Brain microvascular endothelial cell (primary cell): Measurements from ENCODE around the gene EPSTI1.
"Not testable (repeated sequence)": the region's sequence is repeated elsewhere in the genome, so short reads cannot be mapped to it uniquely, and the experiment has no call there.

Experiments used
- DNase-seq: peaks from one replicate; pipeline ENCODE4 v3.0.0-alpha.2; 2020
- H3K27ac ChIP-seq: fragments of 250-450 bp; sonication (Bioruptor Pico); 2 replicates; pipeline ENCODE4 v1.5.1; 2020; ENCODE audit warnings: mild to moderate bottlenecking, moderate library complexity
- H3K27me3 ChIP-seq: fragments of 250-450 bp; sonication (Bioruptor Pico); replicated peaks from 2 replicates; pipeline ENCODE4 v1.5.1; 2020; ENCODE audit warnings: mild to moderate bottlenecking
- H3K36me3 ChIP-seq: fragments of 250-450 bp; sonication (Bioruptor Pico); replicated peaks from 2 replicates; pipeline ENCODE4 v1.5.1; 2020; ENCODE audit warnings: mild to moderate bottlenecking
- H3K4me3 ChIP-seq: 2 replicates; pipeline ENCODE4 v1.5.1; 2011; ENCODE audit warnings: low read depth, mild to moderate bottlenecking, control low read depth, low read length, moderate library complexity
- CTCF ChIP-seq: IDR thresholded peaks from 2 replicates; pipeline ENCODE4 v1.5.1; 2011; ENCODE audit warnings: low read depth, mild to moderate bottlenecking, moderate library complexity, low read length, control low read depth, inconsistent platforms; ENCODE audit errors: missing control alignments
- in situ Hi-C: cut with HindIII; loops from 2 replicates; pipeline ENCODE4 v1.10.0; 2017; ENCODE audit warnings: low sequenced_read_pairs, low pct_ligation_motif_present

The EPSTI1 gene

DNA sequence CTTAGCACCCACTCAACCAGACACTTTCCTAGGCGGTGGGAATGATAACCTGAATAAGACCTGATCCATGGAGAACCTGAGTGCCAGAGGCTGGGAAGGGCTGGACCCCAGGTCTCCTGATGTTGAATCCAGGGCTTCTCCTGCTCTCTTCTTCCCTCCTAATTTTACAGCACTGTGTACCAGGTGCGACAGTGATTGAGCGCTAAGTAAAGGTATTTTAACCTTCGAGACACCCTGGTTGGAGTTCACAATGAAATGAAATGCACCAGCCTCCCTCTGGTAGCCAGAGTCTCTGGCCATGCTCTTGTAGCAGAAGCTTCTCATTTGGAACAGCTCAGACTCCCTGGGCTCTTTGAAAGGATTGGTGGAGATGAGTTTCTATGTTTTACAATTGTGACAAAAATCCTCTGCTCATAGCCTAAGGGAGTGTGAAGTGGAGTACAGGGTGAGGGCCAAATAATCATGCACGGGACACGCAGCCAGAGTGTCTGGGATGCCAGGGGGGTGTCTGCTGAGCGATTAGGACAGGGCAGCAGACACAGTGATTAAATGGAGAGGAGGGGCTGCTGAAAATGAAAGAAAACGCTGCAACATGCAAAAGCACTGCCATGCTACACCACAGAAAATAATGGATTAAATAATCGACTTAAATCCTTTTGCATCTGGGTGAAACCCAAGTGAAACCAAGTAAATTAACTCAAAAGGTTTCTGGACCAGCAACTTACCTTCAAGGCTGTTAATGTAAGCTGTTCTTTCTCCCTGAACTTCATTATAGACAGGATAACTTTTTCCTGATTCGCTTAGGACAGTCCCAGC is 126.9 kb downstream of the EPSTI1 start:
- in situ Hi-C loops: no loop called here

DNA sequence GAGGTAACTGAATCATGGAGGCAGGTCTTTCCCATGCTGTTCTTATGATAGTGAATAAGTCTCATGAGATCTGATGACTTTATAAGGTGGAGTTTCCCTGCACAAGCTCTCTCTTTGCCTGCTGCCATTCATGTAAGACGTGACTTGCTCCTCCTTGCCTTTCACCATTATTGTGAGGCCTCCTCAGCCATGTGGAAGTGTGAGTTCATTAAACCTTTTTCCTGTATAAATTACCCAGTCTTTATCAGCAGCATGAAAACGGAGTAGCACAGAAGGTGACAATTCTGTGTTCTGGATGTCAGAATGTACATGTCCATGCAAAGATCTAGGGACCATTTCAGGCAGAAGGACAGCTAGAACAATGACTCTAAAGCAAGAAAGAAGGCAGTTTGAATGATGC is 129.7 kb downstream of the EPSTI1 start:
- H3K36me3 ChIP-seq, H3K4me3 ChIP-seq, in situ Hi-C loops, H3K27ac ChIP-seq, H3K27me3 ChIP-seq, DNase-seq: not testable (repeated sequence)

More for the DNA sequence above, 126.9 kb downstream of the EPSTI1 start:
- no peak for TF ChIP-seq CTCF
- Histone ChIP-seq H3K36me3 (no peaks in the 10 kb centered on the region), H3K27me3 (no peaks in the 10 kb centered on the region), H3K4me3 (no peak overlapping the region), H3K27ac (no peak overlapping the region)
- DNase-seq: no peak

- DNase-seq: no peak
- Histone ChIP-seq H3K27me3 (no peaks in the 10 kb centered on the region), H3K4me3 (no peak overlapping the region), H3K27ac (no peak overlapping the region), H3K36me3 (no peaks in the 10 kb centered on the region)
- no peak for TF ChIP-seq CTCF
- in situ Hi-C loops: no loop called here
These were observed 131.6 kb downstream of the EPSTI1 start for GRCh38 chr13:42860485-42860884.

- no peaks in the 10 kb centered on the region for H3K36me3 ChIP-seq
- no peak for DNase-seq
- TF ChIP-seq CTCF: no peak
- no peak overlapping the region for H3K27ac ChIP-seq
- no peaks in the 10 kb centered on the region for H3K27me3 ChIP-seq
- in situ Hi-C loops: no loop called here
- no peak overlapping the region for H3K4me3 ChIP-seq
These were observed 132.3 kb downstream of the EPSTI1 start for GRCh38 chr13:42859760-42860159.

DNA sequence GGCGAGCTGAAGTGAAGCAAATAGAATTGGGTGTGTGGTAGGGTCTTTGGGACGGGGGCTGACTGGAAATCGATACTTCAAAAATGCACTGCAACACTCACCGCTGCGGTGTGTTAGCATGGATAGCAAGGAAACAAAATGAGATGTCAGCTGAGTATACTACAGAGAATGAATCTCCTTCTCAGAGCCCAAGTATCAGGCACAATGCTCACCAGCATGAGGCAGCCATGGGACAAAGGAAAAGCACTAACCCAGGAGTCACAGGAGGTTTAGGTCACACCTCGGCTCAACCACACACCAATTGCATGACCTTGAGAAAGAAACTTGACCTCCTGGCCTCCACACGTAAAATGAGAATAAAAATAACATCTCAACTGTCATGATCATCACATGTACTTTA is 136.6 kb downstream of the EPSTI1 start:
- in situ Hi-C loops: no loop called here
- H3K36me3 ChIP-seq: no peaks in the 10 kb centered on the region
- no peak overlapping the region for H3K4me3 ChIP-seq
- H3K27ac ChIP-seq: no peak overlapping the region
- no peak for DNase-seq
- no peaks in the 10 kb centered on the region for H3K27me3 ChIP-seq
- TF ChIP-seq CTCF: no peak

- no peak for TF ChIP-seq CTCF
- Histone ChIP-seq H3K36me3 (no peaks in the 10 kb centered on the region), H3K4me3 (no peak overlapping the region)
These were observed 139.9 kb downstream of the EPSTI1 start for GRCh38 chr13:42852136-42852535.

More at GRCh38 chr13:42852136-42852535, 139.9 kb downstream of the EPSTI1 start:
- in situ Hi-C loops: no loop called here
- no peaks in the 10 kb centered on the region for H3K27me3 ChIP-seq
- DNase-seq: no peak
- H3K27ac ChIP-seq: no peak overlapping the region
